ENCODE results near the gene NDRG3. TPM values are rescaled to one million over a fixed set of nuclear protein-coding genes. Genes with fewer than 3 reads are reported as not detected.

The NDRG3 gene
- total RNA-seq, 3 donors from 2014 or later = 18.7 to 24.7 (median 22.9) TPM

DNA sequence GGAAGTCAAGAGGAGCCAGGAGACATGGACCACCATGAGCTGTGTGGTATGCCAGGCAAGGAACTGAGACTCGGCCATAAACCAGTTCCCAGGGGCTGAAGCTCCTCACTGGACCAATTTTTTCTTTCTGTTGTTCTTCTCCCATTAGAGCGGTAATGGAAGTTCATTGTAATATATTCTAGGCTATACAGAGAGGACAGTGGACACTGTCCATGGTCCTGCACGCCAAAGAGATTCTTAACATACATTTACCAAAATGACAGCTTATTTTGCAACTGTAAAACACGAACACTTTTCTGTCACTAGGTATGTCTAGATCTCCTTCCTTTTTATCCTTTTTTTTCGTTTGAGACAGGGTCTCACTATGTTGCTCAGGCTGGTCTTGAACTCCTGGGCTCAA, 40.8 kb upstream of the NDRG3 start:
- Histone ChIP-seq H3K9me3 (no peaks in the 10 kb centered on the region), H3K4me3 (no peak overlapping the region), H3K27me3 (no peaks in the 10 kb centered on the region), H3K4me1 (no peaks in the 10 kb centered on the region), H3K36me3 (no peaks in the 10 kb centered on the region), H3K27ac (no peak overlapping the region)
- intact Hi-C loops (cut with DNase I; ENCODE audit: low total_unique reads) = no loop called here
- no peak for DNase-seq (ENCODE audit: low spot score in 2 of 2)
- TF ChIP-seq, protein P1, sequence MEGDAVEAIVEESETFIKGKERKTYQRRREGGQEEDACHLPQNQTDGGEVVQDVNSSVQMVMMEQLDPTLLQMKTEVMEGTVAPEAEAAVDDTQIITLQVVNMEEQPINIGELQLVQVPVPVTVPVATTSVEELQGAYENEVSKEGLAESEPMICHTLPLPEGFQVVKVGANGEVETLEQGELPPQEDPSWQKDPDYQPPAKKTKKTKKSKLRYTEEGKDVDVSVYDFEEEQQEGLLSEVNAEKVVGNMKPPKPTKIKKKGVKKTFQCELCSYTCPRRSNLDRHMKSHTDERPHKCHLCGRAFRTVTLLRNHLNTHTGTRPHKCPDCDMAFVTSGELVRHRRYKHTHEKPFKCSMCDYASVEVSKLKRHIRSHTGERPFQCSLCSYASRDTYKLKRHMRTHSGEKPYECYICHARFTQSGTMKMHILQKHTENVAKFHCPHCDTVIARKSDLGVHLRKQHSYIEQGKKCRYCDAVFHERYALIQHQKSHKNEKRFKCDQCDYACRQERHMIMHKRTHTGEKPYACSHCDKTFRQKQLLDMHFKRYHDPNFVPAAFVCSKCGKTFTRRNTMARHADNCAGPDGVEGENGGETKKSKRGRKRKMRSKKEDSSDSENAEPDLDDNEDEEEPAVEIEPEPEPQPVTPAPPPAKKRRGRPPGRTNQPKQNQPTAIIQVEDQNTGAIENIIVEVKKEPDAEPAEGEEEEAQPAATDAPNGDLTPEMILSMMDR (IDR thresholded peaks at IDR 0.05) = no peak
- TF ChIP-seq POLR2AphosphoS5 (IDR thresholded peaks at IDR 0.05) = no peak
- no peak for TF ChIP-seq POLR2A (IDR thresholded peaks at IDR 0.05)

DNA sequence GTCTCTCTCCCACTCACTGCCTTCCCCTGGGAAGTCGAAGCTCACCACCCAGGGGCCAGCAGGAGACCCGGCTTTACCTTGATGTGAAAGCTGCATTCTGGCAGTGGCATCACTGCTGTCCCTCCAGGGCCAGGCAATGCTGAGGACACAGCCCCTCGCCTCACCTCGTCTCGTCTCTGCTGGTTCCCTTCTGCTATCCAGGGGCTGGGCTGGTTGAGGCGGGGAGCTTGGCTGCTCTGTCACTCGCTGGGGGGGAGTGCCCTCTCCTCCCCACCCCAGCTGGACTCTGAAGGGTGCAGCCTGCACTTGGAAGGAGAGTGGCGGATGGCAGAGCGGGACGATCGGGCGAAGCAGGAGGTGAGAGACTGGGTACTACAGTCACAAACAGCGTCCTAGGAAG, 40.4 kb upstream of the NDRG3 start:
- H3K27ac ChIP-seq = no peak overlapping the region

DNA sequence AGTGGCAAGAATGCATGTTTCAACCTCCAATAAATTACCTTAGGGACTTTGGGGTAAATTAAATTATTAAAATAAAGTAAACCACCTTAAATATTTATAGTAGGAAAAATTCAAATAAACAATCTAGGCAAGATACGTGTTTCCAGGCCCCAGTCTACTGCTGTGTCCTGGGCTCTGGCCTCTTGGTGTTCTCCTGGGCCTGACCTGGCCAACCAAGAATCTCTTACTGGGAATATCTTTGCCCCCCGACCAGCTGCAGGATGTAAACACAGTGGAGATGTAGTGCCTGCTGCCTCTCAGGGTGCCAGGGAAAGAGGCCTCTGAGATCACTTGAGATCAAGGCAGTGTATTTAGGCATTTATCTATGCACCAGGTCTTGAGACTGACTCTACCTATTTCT, 39.4 kb upstream of the NDRG3 start:
- Histone ChIP-seq H3K4me3 (no peak overlapping the region), H3K36me3 (no peaks in the 10 kb centered on the region), H3K4me1 (no peaks in the 10 kb centered on the region), H3K27me3 (no peaks in the 10 kb centered on the region), H3K9me3 (no peaks in the 10 kb centered on the region), H3K27ac (no peak overlapping the region)
- intact Hi-C loops (cut with DNase I; ENCODE audit: low total_unique reads) = no loop called here
- no peak for DNase-seq (ENCODE audit: low spot score in 2 of 2)
- no peak for TF ChIP-seq POLR2AphosphoS5 (IDR thresholded peaks at IDR 0.05)
- TF ChIP-seq, protein P1 (IDR thresholded peaks at IDR 0.05) = no peak
- no peak for TF ChIP-seq POLR2A (IDR thresholded peaks at IDR 0.05)

More for the DNA sequence above, 40.4 kb upstream of the NDRG3 start:
- intact Hi-C loops (cut with DNase I; ENCODE audit: low total_unique reads) = no loop called here
- Histone ChIP-seq H3K4me3 (no peak overlapping the region), H3K4me1 (no peaks in the 10 kb centered on the region), H3K27me3 (no peaks in the 10 kb centered on the region), H3K36me3 (no peaks in the 10 kb centered on the region), H3K9me3 (no peaks in the 10 kb centered on the region)
- no peak for DNase-seq (ENCODE audit: low spot score in 2 of 2)
- TF ChIP-seq, protein P1 (IDR thresholded peaks at IDR 0.05) = no peak
- no peak for TF ChIP-seq POLR2AphosphoS5 (IDR thresholded peaks at IDR 0.05)
- no peak for TF ChIP-seq POLR2A (IDR thresholded peaks at IDR 0.05)

DNA sequence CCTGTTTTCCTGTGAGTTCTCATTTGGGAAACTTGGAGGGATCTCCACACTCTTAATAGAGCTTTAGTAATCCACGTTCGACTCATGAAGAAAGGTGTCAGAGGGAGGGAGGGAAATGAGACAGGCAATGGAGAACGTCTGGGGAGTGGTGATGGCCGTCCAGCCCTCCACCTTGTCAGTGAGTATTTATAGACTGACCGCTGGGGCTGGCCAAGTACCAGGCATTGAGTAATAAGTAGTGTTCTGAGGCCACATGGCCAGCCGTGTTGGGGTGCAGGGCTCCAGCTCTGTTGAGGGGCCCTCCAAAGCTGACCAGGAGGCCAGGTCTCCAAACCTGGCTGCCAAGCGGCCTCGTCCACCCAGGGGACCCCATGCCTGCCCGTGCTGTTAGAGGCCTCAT, 39.0 kb upstream of the NDRG3 start:
- TF ChIP-seq POLR2AphosphoS5 (IDR thresholded peaks at IDR 0.05) (no peak), POLR2A (IDR thresholded peaks at IDR 0.05) (no peak)
- TF ChIP-seq, protein P1 (IDR thresholded peaks at IDR 0.05) = no peak
- intact Hi-C loops (cut with DNase I; ENCODE audit: low total_unique reads) = no loop called here
- H3K4me3 ChIP-seq = no peak overlapping the region
- no peaks in the 10 kb centered on the region for H3K27me3 ChIP-seq
- no peak overlapping the region for H3K27ac ChIP-seq
- no peak for DNase-seq (ENCODE audit: low spot score in 2 of 2)
- no peaks in the 10 kb centered on the region for H3K36me3 ChIP-seq
- no peaks in the 10 kb centered on the region for H3K9me3 ChIP-seq
- no peaks in the 10 kb centered on the region for H3K4me1 ChIP-seq

DNA sequence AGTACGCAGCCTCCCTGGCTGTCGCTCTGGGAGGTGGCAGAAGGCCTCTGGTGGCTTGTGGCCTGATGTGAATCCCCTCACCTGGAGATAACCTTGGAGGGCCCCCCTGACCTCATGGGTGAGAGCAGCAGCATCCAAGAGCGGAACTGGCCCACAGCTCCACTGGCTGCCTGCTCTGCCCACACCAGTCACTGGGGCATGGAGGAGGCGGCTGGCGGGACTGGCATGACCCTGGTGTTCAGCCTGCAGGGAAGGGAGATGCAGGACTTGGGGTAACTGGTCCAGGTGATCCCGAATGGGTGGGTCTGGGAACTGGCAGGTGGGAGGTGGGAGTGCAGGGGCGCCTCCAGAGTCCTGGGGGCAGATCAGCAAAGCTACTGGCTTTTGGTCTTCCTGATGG, 38.2 kb upstream of the NDRG3 start:
- TF ChIP-seq POLR2A (IDR thresholded peaks at IDR 0.05) (no peak), POLR2AphosphoS5 (IDR thresholded peaks at IDR 0.05) (no peak)
- TF ChIP-seq, protein P1 (IDR thresholded peaks at IDR 0.05) = no peak
- Histone ChIP-seq H3K36me3 (no peaks in the 10 kb centered on the region), H3K27ac (no peak overlapping the region), H3K4me1 (no peaks in the 10 kb centered on the region), H3K9me3 (no peaks in the 10 kb centered on the region), H3K27me3 (no peaks in the 10 kb centered on the region), H3K4me3 (no peak overlapping the region)
- intact Hi-C loops (cut with DNase I; ENCODE audit: low total_unique reads) = no loop called here
- no peak for DNase-seq (ENCODE audit: low spot score in 2 of 2)
